Neural cell (in vitro differentiated cells): ENCODE data around the gene NMRK2. TPM values are rescaled to one million over a fixed set of nuclear protein-coding genes. Genes with fewer than 3 reads are reported as not detected.

Source experiments
- H2AFZ ChIP-seq: fragments of 200-600, 300-800 bp; sonication (generic), shearing (Covaris generic); 2 replicates; pipeline ENCODE4 v1.6.0; 2014; ENCODE audit warnings: low read depth, mild to moderate bottlenecking, antibody characterized with exemption, low read length, moderate library complexity
- H3F3A ChIP-seq: fragments of 200-600 bp; shearing (Covaris generic); 2 replicates; pipeline ENCODE4 v1.6.1; 2016; ENCODE audit warnings: mild to moderate bottlenecking, moderate library complexity, mixed read lengths, antibody characterized with exemption, low read length; ENCODE audit not compliant: insufficient read depth, poor library complexity, severe bottlenecking
- H3K27ac ChIP-seq: fragments of 200-600, 300-800 bp; sonication (generic), shearing (Covaris generic); 2 replicates; pipeline ENCODE4 v1.5.1; 2014; ENCODE audit warnings: mild to moderate bottlenecking, low read length, moderate library complexity
- H3K27me3 ChIP-seq: fragments of 300-800, 200-600 bp; sonication (generic), shearing (Covaris generic); 2 replicates; pipeline ENCODE4 v1.6.0; 2014; ENCODE audit warnings: mild to moderate bottlenecking, low read depth, low read length, moderate library complexity; ENCODE audit not compliant: insufficient read depth
- H3K36me3 ChIP-seq: fragments of 300-800, 200-600 bp; sonication (generic), shearing (Covaris generic); 2 replicates; pipeline ENCODE4 v1.5.1; 2014; ENCODE audit warnings: mild to moderate bottlenecking, antibody characterized with exemption, low read length, moderate library complexity; ENCODE audit not compliant: insufficient read depth
- H3K4me2 ChIP-seq: fragments of 300-800, 200-600 bp; sonication (generic), shearing (Covaris generic); 2 replicates; pipeline ENCODE4 v1.6.0; 2014; ENCODE audit warnings: mild to moderate bottlenecking, low read length
- H3K4me3 ChIP-seq: fragments of 300-800, 200-600 bp; sonication (generic), shearing (Covaris generic); 2 replicates; pipeline ENCODE4 v1.5.1; 2014; ENCODE audit warnings: mild to moderate bottlenecking, low read length, moderate library complexity
- H3K79me2 ChIP-seq: fragments of 200-600 bp; shearing (Covaris generic); replicated peaks from 2 replicates; pipeline ENCODE4 v1.6.0; 2014; ENCODE audit warnings: mild to moderate bottlenecking, low read length, moderate library complexity; ENCODE audit not compliant: insufficient read depth
- H3K9ac ChIP-seq: fragments of 300-800, 200-600 bp; sonication (generic), shearing (Covaris generic); 2 replicates; pipeline ENCODE4 v1.6.1; 2016; ENCODE audit warnings: mild to moderate bottlenecking, low read length, mixed read lengths
- H3K9me2 ChIP-seq: fragments of 200-600 bp; shearing (Covaris generic); 2 replicates; pipeline ENCODE4 v1.6.1; 2016; ENCODE audit warnings: mild to moderate bottlenecking, low read length, mixed read lengths; ENCODE audit not compliant: insufficient read depth
- H3K9me3 ChIP-seq: fragments of 200-600, 300-800 bp; sonication (generic), shearing (Covaris generic); 2 replicates; pipeline ENCODE4 v1.6.1; 2016; ENCODE audit warnings: mild to moderate bottlenecking, mixed run types, low read length, moderate library complexity, mixed read lengths
- H4K20me1 ChIP-seq: fragments of 200-600 bp; shearing (Covaris generic); 2 replicates; pipeline ENCODE4 v1.6.1; 2016; ENCODE audit warnings: mild to moderate bottlenecking, mixed run types; ENCODE audit not compliant: insufficient read depth
- EP300 ChIP-seq: fragments of 450-650 bp; conservative IDR thresholded peaks from 2 replicates; pipeline ENCODE4 v1.6.1; 2014; ENCODE audit warnings: antibody characterized with exemption, mild to moderate bottlenecking, moderate library complexity; ENCODE audit not compliant: poor library complexity, severe bottlenecking
- EZH2 ChIP-seq: fragments of 200-600, 300-800 bp; shearing (Covaris generic), sonication (generic); IDR thresholded peaks from 2 replicates; pipeline ENCODE4 v1.6.1; 2014; ENCODE audit warnings: antibody characterized with exemption, low read length, borderline replicate concordance, mild to moderate bottlenecking; ENCODE audit not compliant: insufficient read depth, poor library complexity, severe bottlenecking
- MXI1 ChIP-seq: fragments of 450-650 bp; conservative IDR thresholded peaks from 2 replicates; pipeline ENCODE4 v1.6.1; 2014; ENCODE audit warnings: antibody characterized with exemption, mild to moderate bottlenecking; ENCODE audit not compliant: poor library complexity, severe bottlenecking
- POLR2AphosphoS5 ChIP-seq: IDR thresholded peaks from 2 replicates; pipeline ENCODE4 v1.6.1; 2012
- RAD21 ChIP-seq: fragments of 450-650 bp; conservative IDR thresholded peaks from 2 replicates; pipeline ENCODE4 v1.6.1; 2014; ENCODE audit warnings: antibody characterized with exemption, mild to moderate bottlenecking, moderate library complexity
- SMC3 ChIP-seq: fragments of 450-650 bp; conservative IDR thresholded peaks from 2 replicates; pipeline ENCODE4 v1.6.1; 2014; ENCODE audit warnings: antibody characterized with exemption, mild to moderate bottlenecking, moderate library complexity; ENCODE audit not compliant: poor library complexity
- TAF1 ChIP-seq: IDR thresholded peaks from 2 replicates; pipeline ENCODE4 v1.6.1; 2012; ENCODE audit warnings: low read depth
- polyA plus RNA-seq: library from polyadenylated mRNA; depleted of rRNA; stranded (reverse); fragments of >200 nt; gene quantifications from 2 replicates; pipeline ENCODE4 v1.2.3, GENCODE V29; 2014
- TF ChIP-seq, protein P1 (sequence below): IDR thresholded peaks from 2 replicates; pipeline ENCODE4 v1.6.1; 2012; ENCODE audit warnings: borderline replicate concordance
- TF ChIP-seq, protein P2 (sequence below): fragments of 450-650 bp; IDR thresholded peaks from 2 replicates; pipeline ENCODE4 v1.5.1; 2014; ENCODE audit warnings: antibody characterized with exemption, mild to moderate bottlenecking, moderate library complexity; ENCODE audit not compliant: poor library complexity, severe bottlenecking

NMRK2 gene
- polyA plus RNA-seq, 1 donor from 2014 or later, result not detected

DNA sequence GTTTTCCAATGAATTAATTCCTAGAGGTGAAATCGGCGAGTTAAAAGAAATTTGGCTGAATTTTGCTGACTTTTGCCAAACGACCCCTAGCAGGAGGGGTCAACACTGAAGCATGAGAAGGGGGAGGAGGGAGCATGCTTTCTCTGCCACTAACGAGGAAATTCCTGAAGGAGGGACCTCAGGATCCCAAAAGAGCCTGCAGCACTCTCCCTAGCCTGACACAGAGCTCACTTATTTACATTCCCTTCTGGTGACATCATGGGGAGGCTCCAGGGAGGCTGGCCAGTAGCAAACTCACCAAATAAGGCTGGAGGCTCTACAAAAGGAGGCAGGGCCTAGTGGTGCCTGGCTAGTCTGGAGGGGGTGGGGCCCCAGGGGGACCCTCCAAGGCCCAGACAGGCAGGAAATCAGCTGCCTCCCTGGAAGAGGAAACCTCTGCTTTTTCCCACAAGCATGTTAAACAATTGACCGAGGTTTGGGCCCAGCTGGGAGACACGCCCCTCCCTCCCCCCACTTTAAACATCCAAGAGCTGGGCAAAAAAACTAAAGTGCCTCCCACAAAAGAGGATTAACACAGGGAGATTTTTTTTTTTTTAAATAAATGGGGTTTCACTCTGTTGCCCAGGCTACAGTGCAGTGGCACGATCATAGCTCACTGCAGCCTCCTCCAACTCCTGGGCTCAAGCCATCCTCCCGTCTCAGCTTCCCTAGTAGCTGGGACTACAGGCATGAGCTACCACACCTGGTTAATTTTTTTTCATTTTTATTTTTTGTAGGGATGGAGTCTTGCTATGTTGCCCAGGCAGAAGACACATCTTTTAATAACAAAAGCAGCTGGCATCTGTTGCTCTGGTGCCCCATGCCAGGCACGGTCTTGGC, 35.9 kb downstream of the NMRK2 start:
- Histone ChIP-seq H3K4me2 (no peak overlapping the region), H3K79me2 (peaks cover 33% of the 10 kb centered on the region), H3K9me2 (no peaks in the 10 kb centered on the region), H3K9ac (peak overlapping the region; percentile 5), H4K20me1 (no peaks in the 10 kb centered on the region), H2AFZ (no peak overlapping the region), H3K4me3 (peak overlapping the region; percentile 94), H3F3A (no peaks in the 10 kb centered on the region), H3K27ac (no peak overlapping the region), H3K27me3 (no peaks in the 10 kb centered on the region), H3K9me3 (no peaks in the 10 kb centered on the region), H3K36me3 (no peaks in the 10 kb centered on the region)
- no peak for TF ChIP-seq RAD21
- TF ChIP-seq, protein P1, sequence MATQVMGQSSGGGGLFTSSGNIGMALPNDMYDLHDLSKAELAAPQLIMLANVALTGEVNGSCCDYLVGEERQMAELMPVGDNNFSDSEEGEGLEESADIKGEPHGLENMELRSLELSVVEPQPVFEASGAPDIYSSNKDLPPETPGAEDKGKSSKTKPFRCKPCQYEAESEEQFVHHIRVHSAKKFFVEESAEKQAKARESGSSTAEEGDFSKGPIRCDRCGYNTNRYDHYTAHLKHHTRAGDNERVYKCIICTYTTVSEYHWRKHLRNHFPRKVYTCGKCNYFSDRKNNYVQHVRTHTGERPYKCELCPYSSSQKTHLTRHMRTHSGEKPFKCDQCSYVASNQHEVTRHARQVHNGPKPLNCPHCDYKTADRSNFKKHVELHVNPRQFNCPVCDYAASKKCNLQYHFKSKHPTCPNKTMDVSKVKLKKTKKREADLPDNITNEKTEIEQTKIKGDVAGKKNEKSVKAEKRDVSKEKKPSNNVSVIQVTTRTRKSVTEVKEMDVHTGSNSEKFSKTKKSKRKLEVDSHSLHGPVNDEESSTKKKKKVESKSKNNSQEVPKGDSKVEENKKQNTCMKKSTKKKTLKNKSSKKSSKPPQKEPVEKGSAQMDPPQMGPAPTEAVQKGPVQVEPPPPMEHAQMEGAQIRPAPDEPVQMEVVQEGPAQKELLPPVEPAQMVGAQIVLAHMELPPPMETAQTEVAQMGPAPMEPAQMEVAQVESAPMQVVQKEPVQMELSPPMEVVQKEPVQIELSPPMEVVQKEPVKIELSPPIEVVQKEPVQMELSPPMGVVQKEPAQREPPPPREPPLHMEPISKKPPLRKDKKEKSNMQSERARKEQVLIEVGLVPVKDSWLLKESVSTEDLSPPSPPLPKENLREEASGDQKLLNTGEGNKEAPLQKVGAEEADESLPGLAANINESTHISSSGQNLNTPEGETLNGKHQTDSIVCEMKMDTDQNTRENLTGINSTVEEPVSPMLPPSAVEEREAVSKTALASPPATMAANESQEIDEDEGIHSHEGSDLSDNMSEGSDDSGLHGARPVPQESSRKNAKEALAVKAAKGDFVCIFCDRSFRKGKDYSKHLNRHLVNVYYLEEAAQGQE, result no peak
- TF ChIP-seq POLR2AphosphoS5, result no peak
- TF ChIP-seq EP300, result no peak
- no peak for TF ChIP-seq MXI1
- TF ChIP-seq SMC3, result no peak
- TF ChIP-seq TAF1, result no peak
- TF ChIP-seq EZH2, result no peak
- TF ChIP-seq, protein P2, sequence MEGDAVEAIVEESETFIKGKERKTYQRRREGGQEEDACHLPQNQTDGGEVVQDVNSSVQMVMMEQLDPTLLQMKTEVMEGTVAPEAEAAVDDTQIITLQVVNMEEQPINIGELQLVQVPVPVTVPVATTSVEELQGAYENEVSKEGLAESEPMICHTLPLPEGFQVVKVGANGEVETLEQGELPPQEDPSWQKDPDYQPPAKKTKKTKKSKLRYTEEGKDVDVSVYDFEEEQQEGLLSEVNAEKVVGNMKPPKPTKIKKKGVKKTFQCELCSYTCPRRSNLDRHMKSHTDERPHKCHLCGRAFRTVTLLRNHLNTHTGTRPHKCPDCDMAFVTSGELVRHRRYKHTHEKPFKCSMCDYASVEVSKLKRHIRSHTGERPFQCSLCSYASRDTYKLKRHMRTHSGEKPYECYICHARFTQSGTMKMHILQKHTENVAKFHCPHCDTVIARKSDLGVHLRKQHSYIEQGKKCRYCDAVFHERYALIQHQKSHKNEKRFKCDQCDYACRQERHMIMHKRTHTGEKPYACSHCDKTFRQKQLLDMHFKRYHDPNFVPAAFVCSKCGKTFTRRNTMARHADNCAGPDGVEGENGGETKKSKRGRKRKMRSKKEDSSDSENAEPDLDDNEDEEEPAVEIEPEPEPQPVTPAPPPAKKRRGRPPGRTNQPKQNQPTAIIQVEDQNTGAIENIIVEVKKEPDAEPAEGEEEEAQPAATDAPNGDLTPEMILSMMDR, result no peak

- Histone ChIP-seq H3K9ac (peak overlapping the region; percentile 95), H3K79me2 (peaks cover 33% of the 10 kb centered on the region), H3K4me3 (peak overlapping the region; percentile 94), H3K27me3 (no peaks in the 10 kb centered on the region), H3K9me2 (no peaks in the 10 kb centered on the region), H3K36me3 (no peaks in the 10 kb centered on the region), H3K9me3 (no peaks in the 10 kb centered on the region), H4K20me1 (no peaks in the 10 kb centered on the region), H3K27ac (no peak overlapping the region), H2AFZ (no peak overlapping the region), H3K4me2 (peak overlapping the region; percentile 80), H3F3A (no peaks in the 10 kb centered on the region)
- TF ChIP-seq TAF1, result no peak
- TF ChIP-seq EP300, result no peak
- TF ChIP-seq EZH2, result no peak
Observed at GRCh38 chr19:3969435-3970312, 36.8 kb downstream of the NMRK2 start.
